Parathyroid adenoma (tissue), 2 donors: ENCODE measurements around the gene FAM20A.
A peak's percentile ranks its signal among the peaks of the same experiment; 100 is the strongest.

Source experiments
- H2AFZ ChIP-seq: fragments of 300-600 bp; sonication (generic); one replicate; pipeline ENCODE4 v1.7.0; 2017; ENCODE audit warnings: antibody characterized with exemption, mild to moderate bottlenecking
- H3K27ac ChIP-seq: fragments of 300-600 bp; sonication (generic); one replicate; pipeline ENCODE4 v1.7.0; 2017
- H3K27me3 ChIP-seq: fragments of 300-600 bp; sonication (generic); one replicate; pipeline ENCODE4 v1.7.0; 2017; ENCODE audit warnings: low read length; ENCODE audit not compliant: control insufficient read depth, insufficient read depth
- H3K36me3 ChIP-seq: fragments of 300-600 bp; sonication (generic); one replicate; pipeline ENCODE4 v1.7.0; 2017; ENCODE audit warnings: low read length; ENCODE audit not compliant: control insufficient read depth, insufficient read depth
- H3K4me1 ChIP-seq: fragments of 300-600 bp; sonication (generic); one replicate; pipeline ENCODE4 v1.7.0; 2017; ENCODE audit warnings: control low read depth
- H3K4me2 ChIP-seq: fragments of 300-600 bp; sonication (generic); one replicate; pipeline ENCODE4 v1.7.0; 2017; ENCODE audit warnings: low read length
- H3K4me3 ChIP-seq: fragments of 300-600 bp; sonication (generic); one replicate; pipeline ENCODE4 v1.7.0; 2017; ENCODE audit warnings: low read depth, low read length
- H3K79me2 ChIP-seq: fragments of 300-600 bp; sonication (generic); one replicate; pipeline ENCODE4 v1.7.0; 2017; ENCODE audit warnings: control low read depth
- H3K9ac ChIP-seq: fragments of 300-600 bp; sonication (generic); one replicate; pipeline ENCODE4 v1.7.0; 2017; ENCODE audit warnings: mild to moderate bottlenecking
- H3K9me3 ChIP-seq: fragments of 300-600 bp; sonication (generic); one replicate; pipeline ENCODE4 v1.7.0; 2017; ENCODE audit warnings: low read length; ENCODE audit not compliant: control insufficient read depth
- CTCF ChIP-seq: fragments of 300-600 bp; sonication (generic); IDR thresholded peaks from one replicate; pipeline ENCODE4 v1.7.0; 2017; ENCODE audit warnings: antibody characterized with exemption, mild to moderate bottlenecking
- donor health status: primary hyperparathyroidism.

Gene FAM20A

GRCh38 chr17:68509141-68510057 lies 91.8 kb downstream of the FAM20A start:
- Histone ChIP-seq H3K4me3 (peak overlapping the region; percentile 29), H3K79me2 (peaks cover 12% of the 10 kb centered on the region), H3K9me3 (no peaks in the 10 kb centered on the region), H3K27me3 (no peaks in the 10 kb centered on the region), H3K27ac (peak overlapping the region; percentile 99), H2AFZ (peak overlapping the region; percentile 51), H3K4me1 (peaks cover 27% of the 10 kb centered on the region), H3K36me3 (no peaks in the 10 kb centered on the region), H3K9ac (no peak overlapping the region), H3K4me2 (peak overlapping the region; percentile 50)
- no peak for TF ChIP-seq CTCF

- Histone ChIP-seq H3K36me3 (no peaks in the 10 kb centered on the region), H3K79me2 (no peaks in the 10 kb centered on the region), H3K4me1 (peaks cover 27% of the 10 kb centered on the region), H3K27ac (no peak overlapping the region), H3K27me3 (no peaks in the 10 kb centered on the region), H3K9ac (no peak overlapping the region), H3K9me3 (no peaks in the 10 kb centered on the region), H2AFZ (no peak overlapping the region), H3K4me3 (no peak overlapping the region), H3K4me2 (no peak overlapping the region)
- TF ChIP-seq CTCF = no peak
Measured at GRCh38 chr17:68507576-68507975, 93.6 kb downstream of the FAM20A start.

- Histone ChIP-seq H3K9me3 (no peaks in the 10 kb centered on the region), H3K9ac (no peak overlapping the region), H3K27ac (no peak overlapping the region), H3K4me1 (peaks cover 40% of the 10 kb centered on the region), H3K27me3 (no peaks in the 10 kb centered on the region), H3K36me3 (no peaks in the 10 kb centered on the region), H2AFZ (no peak overlapping the region), H3K4me2 (no peak overlapping the region), H3K79me2 (no peaks in the 10 kb centered on the region), H3K4me3 (no peak overlapping the region)
- no peak for TF ChIP-seq CTCF
Measured at GRCh38 chr17:68505951-68506350, 95.2 kb downstream of the FAM20A start.

- Histone ChIP-seq H3K27me3 (no peaks in the 10 kb centered on the region), H2AFZ (peak overlapping the region; percentile 40), H3K27ac (peak overlapping the region; percentile 76), H3K36me3 (no peaks in the 10 kb centered on the region), H3K4me3 (no peak overlapping the region), H3K79me2 (no peaks in the 10 kb centered on the region), H3K9ac (no peak overlapping the region), H3K9me3 (no peaks in the 10 kb centered on the region), H3K4me2 (no peak overlapping the region), H3K4me1 (peaks cover 44% of the 10 kb centered on the region)
- TF ChIP-seq CTCF = no peak
Measured at GRCh38 chr17:68501074-68501473, 100.1 kb downstream of the FAM20A start.

GRCh38 chr17:68499587-68499986 lies 101.6 kb downstream of the FAM20A start:
- TF ChIP-seq CTCF = no peak
- Histone ChIP-seq H3K4me1 (peaks cover 45% of the 10 kb centered on the region), H2AFZ (no peak overlapping the region), H3K9ac (no peak overlapping the region), H3K9me3 (no peaks in the 10 kb centered on the region), H3K4me2 (no peak overlapping the region), H3K27ac (peak overlapping the region; percentile 96), H3K36me3 (no peaks in the 10 kb centered on the region), H3K4me3 (no peak overlapping the region), H3K27me3 (no peaks in the 10 kb centered on the region), H3K79me2 (no peaks in the 10 kb centered on the region)
